K562 (cell line): Measurements from ENCODE around the gene TRDMT1. TPM values are rescaled to one million over a fixed set of nuclear protein-coding genes. Genes with fewer than 3 reads are reported as not detected.

Source experiments
- ATAC-seq: fragments of 200-7000 bp; cut with Tn5 transposase; 3 replicates; pipeline ENCODE4 v1.9.1; 2020; ENCODE audit warnings: moderate library complexity
- BruUV-seq: library from RNA; stranded (reverse); fragments of 400-500 nt; replicated peaks from 2 replicates; lab custom pipeline; 2021; lab: Mats Ljungman, UMichigan
- CTCF ChIA-PET: fragments of 300-600 bp; formaldehyde crosslinking; extraction: SDS; loops from one replicate; lab custom pipeline; 2021; ENCODE audit warnings: low intra/inter-chr PET ratio; lab: Yijun Ruan, JAX
- POLR2A ChIA-PET: fragments of 300-600, 350-650 bp; sonication (Branson Sonifier 250); formaldehyde crosslinking; extraction: SDS; loops from one replicate; lab custom pipeline; 2021; ENCODE audit warnings: antibody characterized with exemption, inconsistent platforms; lab: Yijun Ruan, JAX
- DNase-seq, 4 experiments: peaks; one replicate each; pipeline versions ENCODE4 v3.0.0 to v3.0.0-alpha.2; 2011 to 2018; ENCODE audit warnings: low spot score in 3 of 4, mixed read lengths in 3 of 4; ENCODE audit errors: extremely low read depth in 1 of 4
- FAIRE-seq: peaks from 2 replicates; lab custom pipeline; 2011; peaks lifted over from hg19 to GRCh38; lab: Jason Lieb, UNC
- H2AFZ ChIP-seq: 2 replicates; pipeline ENCODE4 v1.6.0; 2011; ENCODE audit warnings: low read depth, low read length, control low read depth, inconsistent platforms
- H3K27ac ChIP-seq: fragments of 200-600 bp; 3 replicates; pipeline ENCODE4 v1.8.0; 2011; ENCODE audit warnings: low read depth, mild to moderate bottlenecking, control low read depth, inconsistent platforms, low read length, moderate library complexity, mixed read lengths; ENCODE audit errors: extremely low read depth
- H3K27me3 ChIP-seq, 2 experiments: fragments of 300-600 bp in 1 of 2; 2 replicates in 1 of 2; 3 replicates in 1 of 2; pipeline versions ENCODE4 v1.6.0 to v1.8.0; 2011; ENCODE audit warnings: inconsistent platforms in 2 of 2, low read length in 2 of 2, mild to moderate bottlenecking in 1 of 2, mixed read lengths in 1 of 2, moderate library complexity in 1 of 2; ENCODE audit not compliant: control insufficient read depth in 2 of 2, insufficient read depth in 2 of 2
- H3K36me3 ChIP-seq: fragments of 300-600 bp; 3 replicates; pipeline ENCODE4 v1.8.0; 2011; ENCODE audit warnings: mild to moderate bottlenecking, low read length, inconsistent platforms; ENCODE audit not compliant: control insufficient read depth, insufficient read depth
- H3K4me1 ChIP-seq, 2 experiments: fragments of 200-600 bp in 1 of 2; replicated peaks in 1 of 2; 2 replicates in 1 of 2; 3 replicates in 1 of 2; pipeline versions ENCODE4 v1.5.1 to v1.8.0; 2011; ENCODE audit warnings: inconsistent platforms in 2 of 2, low read length in 2 of 2, mild to moderate bottlenecking in 1 of 2, mixed read lengths in 1 of 2, moderate library complexity in 1 of 2; ENCODE audit not compliant: control insufficient read depth in 2 of 2, insufficient read depth in 2 of 2
- H3K4me2 ChIP-seq: 2 replicates; pipeline ENCODE4 v1.6.1; 2011; ENCODE audit warnings: low read length, control low read depth, inconsistent platforms, mixed read lengths; ENCODE audit not compliant: insufficient read depth
- H3K4me3 ChIP-seq: fragments of 200-600 bp; sonication (generic), shearing (Covaris generic); 2 replicates; pipeline ENCODE4 v1.5.1; 2016; ENCODE audit warnings: control low read depth, inconsistent platforms
- H3K79me2 ChIP-seq: fragments of 200-600 bp; 3 replicates; pipeline ENCODE4 v1.8.0; 2011; ENCODE audit warnings: low read length, inconsistent platforms; ENCODE audit not compliant: control insufficient read depth, insufficient read depth
- H3K9ac ChIP-seq, 2 experiments: 2 replicates each; pipeline versions ENCODE4 v1.6.0 to v1.6.1; 2011; ENCODE audit warnings: low read depth in 2 of 2, low read length in 2 of 2, control low read depth in 1 of 2, inconsistent platforms in 1 of 2, mild to moderate bottlenecking in 1 of 2, mixed read lengths in 1 of 2; ENCODE audit not compliant: insufficient read depth in 1 of 2
- H3K9me1 ChIP-seq: one replicate; pipeline ENCODE4 v1.6.0; 2011; ENCODE audit warnings: inconsistent platforms, mild to moderate bottlenecking, low read length, moderate library complexity; ENCODE audit not compliant: control insufficient read depth, insufficient read depth
- H3K9me3 ChIP-seq: replicated peaks from 2 replicates; pipeline ENCODE4 v1.5.1; 2011; ENCODE audit warnings: low read depth, low read length, inconsistent platforms; ENCODE audit not compliant: control insufficient read depth, insufficient read depth
- H4K20me1 ChIP-seq: replicated peaks from 2 replicates; pipeline ENCODE4 v1.6.1; 2011; ENCODE audit warnings: low read length, inconsistent platforms, mixed read lengths; ENCODE audit not compliant: control insufficient read depth, insufficient read depth
- ARNT ChIP-seq, 2 experiments: fragments of 450-650 bp; IDR thresholded peaks; 2 replicates each; pipeline ENCODE4 v1.6.1; 2016; ENCODE audit warnings: mild to moderate bottlenecking in 1 of 2
- BRD9 ChIP-seq: fragments of 450-650 bp; IDR thresholded peaks from 2 replicates; pipeline ENCODE4 v1.6.1; 2018; ENCODE audit warnings: low read depth; ENCODE audit not compliant: partially characterized antibody
- CHCHD3 ChIP-seq: fragments of 250-450 bp; sonication (Bioruptor Pico); IDR thresholded peaks from 2 replicates; pipeline ENCODE4 v2.1.2; 2022; ENCODE audit warnings: mild to moderate bottlenecking
- CTCF ChIP-seq, 3 experiments: IDR thresholded peaks in 2 of 3; conservative IDR thresholded peaks in 1 of 3; 2 replicates each; pipeline ENCODE4 v1.5.1; 2011 to 2012; ENCODE audit warnings: low read length in 3 of 3, mild to moderate bottlenecking in 3 of 3, control low read depth in 2 of 3, improper control_type of control experiment in 1 of 3, inconsistent platforms in 1 of 3, low read depth in 1 of 3, mixed read lengths in 1 of 3, moderate library complexity in 1 of 3; ENCODE audit not compliant: insufficient read depth in 2 of 3
- DEAF1 ChIP-seq: fragments of 450-650 bp; formaldehyde crosslinking; IDR thresholded peaks from 2 replicates; pipeline ENCODE4 v1.4.0; 2020; ENCODE audit warnings: mild to moderate bottlenecking, moderate library complexity
- ELF4 ChIP-seq: fragments of 450-650 bp; formaldehyde crosslinking; IDR thresholded peaks from 2 replicates; pipeline ENCODE4 v1.4.0; 2022; ENCODE audit warnings: missing genetic modification characterization
- EP400 ChIP-seq: fragments of 450-650 bp; IDR thresholded peaks from 2 replicates; pipeline ENCODE4 v1.6.1; 2017; ENCODE audit warnings: antibody characterized with exemption, mild to moderate bottlenecking, moderate library complexity
- HDAC1 ChIP-seq, 2 experiments: fragments of 450-650 bp; IDR thresholded peaks; 2 replicates each; pipeline ENCODE4 v1.6.1; 2016 to 2017; ENCODE audit warnings: inconsistent platforms in 1 of 2, mild to moderate bottlenecking in 1 of 2, moderate library complexity in 1 of 2
- HMGN3 ChIP-seq: IDR thresholded peaks from 2 replicates; pipeline ENCODE4 v1.6.1; 2011; ENCODE audit warnings: borderline replicate concordance, low read depth, mild to moderate bottlenecking, mixed read lengths, low read length; ENCODE audit not compliant: insufficient read length; ENCODE audit errors: extremely low read depth
- MCM2 ChIP-seq: fragments of 450-650 bp; IDR thresholded peaks from 2 replicates; pipeline ENCODE4 v1.6.1; 2017; ENCODE audit warnings: low read depth, mild to moderate bottlenecking
- MEIS2 ChIP-seq: fragments of 450-650 bp; IDR thresholded peaks from 2 replicates; pipeline ENCODE4 v1.6.1; 2014; ENCODE audit warnings: mild to moderate bottlenecking; ENCODE audit not compliant: partially characterized antibody
- NCOA6 ChIP-seq: fragments of 450-650 bp; IDR thresholded peaks from 2 replicates; pipeline ENCODE4 v1.6.1; 2017; ENCODE audit warnings: mild to moderate bottlenecking
- NFE2 ChIP-seq: IDR thresholded peaks from 2 replicates; pipeline ENCODE4 v1.6.1; 2014; ENCODE audit warnings: antibody characterized with exemption, low read depth
- SAFB ChIP-seq: fragments of 200-400 bp; formaldehyde crosslinking; IDR thresholded peaks from 2 replicates; pipeline ENCODE4 v1.6.1; 2017; ENCODE audit warnings: low read depth, low read length, borderline replicate concordance
- SAP30 ChIP-seq: fragments of 200-600 bp; sonication (generic); IDR thresholded peaks from 2 replicates; pipeline ENCODE4 v1.6.1; 2012; ENCODE audit warnings: borderline replicate concordance, low read depth, mild to moderate bottlenecking, moderate library complexity, low read length, control low read depth, inconsistent platforms; ENCODE audit not compliant: insufficient read depth, poor library complexity, severe bottlenecking
- SIRT6 ChIP-seq: IDR thresholded peaks from one replicate; pipeline ENCODE4 v1.6.1; 2012; ENCODE audit warnings: low read depth, mild to moderate bottlenecking, control low read depth, inconsistent platforms, low read length, moderate library complexity
- TAL1 ChIP-seq: fragments of 450-650 bp; IDR thresholded peaks from 2 replicates; pipeline ENCODE4 v1.6.1; 2016; ENCODE audit warnings: mild to moderate bottlenecking
- TARDBP ChIP-seq: fragments of 450-650 bp; IDR thresholded peaks from 2 replicates; pipeline ENCODE4 v1.6.1; 2016
- TEAD1 ChIP-seq, 2 experiments: fragments of 450-650 bp in 1 of 2; sonication (generic) in 1 of 2; formaldehyde crosslinking; IDR thresholded peaks; 2 replicates each; pipeline versions ENCODE4 v1.4.0 to v1.8.0; 2020 to 2022; ENCODE audit warnings: mild to moderate bottlenecking in 2 of 2, missing genetic modification reagents in 1 of 2
- TRIM24 ChIP-seq, 2 experiments: fragments of 450-650 bp; IDR thresholded peaks; 2 replicates each; pipeline ENCODE4 v1.6.1; 2016
- ZNF232 ChIP-seq: sonication (generic); formaldehyde crosslinking; IDR thresholded peaks from 2 replicates; pipeline ENCODE4 v1.8.0; 2022; ENCODE audit warnings: mild to moderate bottlenecking, missing genetic modification reagents
- ZNF311 ChIP-seq: fragments of 250-450 bp; sonication (Bioruptor Pico); IDR thresholded peaks from 2 replicates; pipeline ENCODE4 v1.4.0; 2020; ENCODE audit warnings: mild to moderate bottlenecking, moderate library complexity
- ZZZ3 ChIP-seq: fragments of 450-650 bp; IDR thresholded peaks from 2 replicates; pipeline ENCODE4 v1.6.1; 2016; ENCODE audit warnings: antibody characterized with exemption, mild to moderate bottlenecking, moderate library complexity
- WGBS: fragments of 100-300 bp; shearing (Covaris generic); methylation state at CpG from one replicate; pipeline ENCODE4 v1.1.6; 2016; ENCODE audit warnings: low coverage, mixed read lengths; ENCODE audit not compliant: insufficient coverage; ENCODE audit errors: missing lambda C conversion rate; 5-methylcytosine and 5-hydroxymethylcytosine counted together
- in situ Hi-C: fragments of 300-500 bp; cut with MboI; formaldehyde crosslinking; loops from 4 replicates; pipeline ENCODE4 v1.15.0; 2018; ENCODE audit warnings: inconsistent platforms, mixed read lengths
- intact Hi-C: fragments of 100-400 bp; cut with micrococcal nuclease; formaldehyde crosslinking; loops from 2 replicates; pipeline ENCODE4 v1.14.2; 2022
- polyA plus RNA-seq, 8 experiments: library from polyadenylated mRNA; depleted of rRNA in 4 of 8; stranded (reverse) in 5 of 8; unstranded in 3 of 8; fragments of >200 nt; fragmentation: Nextera tagmentation in 2 of 8; fragmentation: Illumina TruSeq in 1 of 8; extraction: Ambion mirVana in 2 of 8; extraction: Trizol in 1 of 8; gene quantifications; 2 replicates each; pipeline versions ENCODE4 v1.2.1 to v1.2.3, GENCODE V29; 2011 to 2014; ENCODE audit warnings: inconsistent platforms in 1 of 8, missing spikeins in 1 of 8
- total RNA-seq, 7 experiments: library from RNA; depleted of rRNA in 6 of 7; stranded (reverse); fragments of >200 nt in 6 of 7; fragmentation: Illumina TruSeq in 2 of 7; extraction: Trizol in 2 of 7; gene quantifications; 2 replicates each; pipeline versions ENCODE4 v1.2.1 to v1.2.3, GENCODE V29; 2011 to 2021; ENCODE audit warnings: low replicate concordance in 1 of 7

The TRDMT1 gene
- total and polyA plus RNA-seq, 9 of the 15 experiments (the other 6 are each of a cell fraction or from before 2014, with no cell fraction given) = 5.4 to 12.6 (median 9.3) TPM

- BruUV-seq = no TSS peak
- no peak overlapping the region for H2AFZ ChIP-seq
- POLR2A ChIA-PET = interaction anchor here (1.4 kb wide), 1 partner anchor 20 kb away, joined by 3 read pairs; no protein-coding TSS in a partner anchor
These were observed 23.5 kb downstream of the TRDMT1 start for GRCh38 chr10:17178006-17178405.

GRCh38 chr10:17177014-17177413 lies 24.5 kb downstream of the TRDMT1 start:
- Histone ChIP-seq H2AFZ (no peak overlapping the region), H3K9ac (no peak overlapping the region), H3K9me1 (no peaks in the 10 kb centered on the region), H3K27ac (no peak overlapping the region), H3K9me3 (no peaks in the 10 kb centered on the region), H4K20me1 (no peaks in the 10 kb centered on the region), H3K79me2 (no peaks in the 10 kb centered on the region), H3K27me3 (no peaks in the 10 kb centered on the region), H3K4me2 (no peak overlapping the region), H3K36me3 (no peaks in the 10 kb centered on the region), H3K4me3 (no peak overlapping the region), H3K4me1 (no peaks in the 10 kb centered on the region; a peak in 1 of 5 replicates)
- DNase-seq (no peak), ATAC-seq (no peak), FAIRE-seq (no peak)
- TF ChIP-seq EP400 (no peak), CTCF (IDR thresholded peaks at IDR 0.05 in 2 of 3, conservative IDR thresholded peaks at IDR 0.05 in 1 of 3; ENCODE audit: insufficient read depth in 2 of 3, low read depth in 1 of 3, low read length in 3 of 3) (no peak), DEAF1 (no peak)
- intact Hi-C loops = no loop called here
- ChIA-PET CTCF (no interaction called here), POLR2A (no interaction called here)
- BruUV-seq = no TSS peak
- 27% methylated on average over 1 of the region's 1 CpG for WGBS
- in situ Hi-C loops = no loop called here

More at GRCh38 chr10:17178006-17178405, 23.5 kb downstream of the TRDMT1 start:
- in situ Hi-C loops = no loop called here
- intact Hi-C loops = no loop called here
- ATAC-seq (no peak), DNase-seq (no peak), FAIRE-seq (no peak)
- Histone ChIP-seq H3K27ac (no peak overlapping the region), H3K9me1 (no peaks in the 10 kb centered on the region), H3K27me3 (no peaks in the 10 kb centered on the region), H3K9ac (no peak overlapping the region), H3K36me3 (no peaks in the 10 kb centered on the region), H3K4me3 (no peak overlapping the region), H4K20me1 (no peaks in the 10 kb centered on the region), H3K79me2 (no peaks in the 10 kb centered on the region), H3K4me1 (no peaks in the 10 kb centered on the region; a peak in 1 of 5 replicates), H3K9me3 (no peaks in the 10 kb centered on the region), H3K4me2 (no peak overlapping the region)
- TF ChIP-seq ELF4 (no peak), MCM2 (no peak), MEIS2 (no peak), TRIM24 (IDR thresholded peaks at IDR 0.05) (no peak), TEAD1 (CRISPR knock-in tag; IDR thresholded peaks at IDR 0.05) (no peak), HMGN3 (no peak), ARNT (IDR thresholded peaks at IDR 0.05) (no peak), SAP30 (no peak), ZZZ3 (no peak), ZNF232 (CRISPR knock-in tag) (no peak), TARDBP (no peak), NCOA6 (no peak), NFE2 (no peak), SIRT6 (no peak), SAFB (no peak), HDAC1 (IDR thresholded peaks at IDR 0.05) (no peak), CHCHD3 (CRISPR knock-in tag) (no peak), TAL1 (no peak), ZNF311 (no peak), BRD9 (no peak)
- CTCF ChIA-PET = no interaction called here
- WGBS = 72% methylated on average over 1 of the region's 1 CpG
